ENCODE data around the gene MCOLN3. TPM values are rescaled to one million over a fixed set of nuclear protein-coding genes. Genes with fewer than 3 reads are reported as not detected.
A peak's percentile ranks its signal among the peaks of the same experiment; 100 is the strongest.

The MCOLN3 gene, protein sequence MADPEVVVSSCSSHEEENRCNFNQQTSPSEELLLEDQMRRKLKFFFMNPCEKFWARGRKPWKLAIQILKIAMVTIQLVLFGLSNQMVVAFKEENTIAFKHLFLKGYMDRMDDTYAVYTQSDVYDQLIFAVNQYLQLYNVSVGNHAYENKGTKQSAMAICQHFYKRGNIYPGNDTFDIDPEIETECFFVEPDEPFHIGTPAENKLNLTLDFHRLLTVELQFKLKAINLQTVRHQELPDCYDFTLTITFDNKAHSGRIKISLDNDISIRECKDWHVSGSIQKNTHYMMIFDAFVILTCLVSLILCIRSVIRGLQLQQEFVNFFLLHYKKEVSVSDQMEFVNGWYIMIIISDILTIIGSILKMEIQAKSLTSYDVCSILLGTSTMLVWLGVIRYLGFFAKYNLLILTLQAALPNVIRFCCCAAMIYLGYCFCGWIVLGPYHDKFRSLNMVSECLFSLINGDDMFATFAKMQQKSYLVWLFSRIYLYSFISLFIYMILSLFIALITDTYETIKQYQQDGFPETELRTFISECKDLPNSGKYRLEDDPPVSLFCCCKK
- total RNA-seq (1 to 10 TPM; 3.2 to 8.1 (median 5.2) TPM), polyA plus RNA-seq (10 to 100 TPM in 1 of 2 donors, 1 to 10 TPM in 1; 9.5 to 11.2 TPM)

DNA sequence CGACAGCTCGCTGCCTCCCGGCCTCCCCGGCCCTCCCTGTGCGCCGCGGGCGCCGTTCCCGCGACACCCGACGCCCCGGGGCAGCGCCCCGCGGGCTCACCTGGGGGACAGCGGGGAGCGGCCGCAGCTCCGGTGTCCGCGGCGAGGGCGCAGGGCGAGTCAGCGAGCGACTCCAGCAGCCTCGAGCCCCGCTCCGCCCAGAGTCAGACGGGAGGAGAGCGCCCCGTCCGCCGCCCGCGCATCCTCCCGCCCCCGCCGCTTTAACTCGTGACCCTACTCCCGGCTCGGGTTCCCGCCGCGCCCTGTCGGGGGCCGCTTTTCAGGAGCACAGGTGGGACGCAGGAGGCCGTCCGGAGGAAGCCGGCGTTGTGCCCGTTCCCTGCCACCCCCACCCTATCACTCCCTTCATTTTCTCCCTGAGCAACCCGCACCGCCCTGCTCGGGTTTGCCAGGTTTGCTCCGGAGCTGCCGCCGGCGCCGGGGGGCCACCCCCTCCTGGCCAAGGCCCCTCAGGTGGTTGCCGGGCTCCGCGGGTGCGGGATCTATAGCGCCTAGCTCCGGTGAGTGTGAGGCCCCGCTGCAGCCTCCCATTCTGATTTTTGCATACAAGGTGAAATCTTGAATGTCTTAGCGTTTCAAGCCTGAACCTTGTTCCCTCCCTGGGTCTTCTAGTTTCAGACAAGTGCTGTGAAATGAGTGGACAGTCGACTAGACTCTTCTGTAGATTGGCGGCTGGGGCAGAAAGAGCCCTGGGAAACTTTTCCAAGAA lies at the start of gene MCOLN3:
TSS of gene MCOLN3 (minus strand) at position 205 of the 769 bp plus-strand sequence. CDS start 3,140 bp downstream, outside the sequence.
- Histone ChIP-seq H3K9me3 (no peaks in the 10 kb centered on the region), H3K36me3 (no peaks in the 10 kb centered on the region), H3K4me3 (peak within 1 kb of the TSS; percentile 54 to 71 (median 59)), H3K27me3 (no peaks in the 10 kb centered on the region), H3K4me1 (no peaks in the 10 kb centered on the region), H3K27ac (peak within 1 kb of the TSS; percentile 32 to 70 (median 57))
- FAIRE-seq = no peak
- TF ChIP-seq, protein P1, sequence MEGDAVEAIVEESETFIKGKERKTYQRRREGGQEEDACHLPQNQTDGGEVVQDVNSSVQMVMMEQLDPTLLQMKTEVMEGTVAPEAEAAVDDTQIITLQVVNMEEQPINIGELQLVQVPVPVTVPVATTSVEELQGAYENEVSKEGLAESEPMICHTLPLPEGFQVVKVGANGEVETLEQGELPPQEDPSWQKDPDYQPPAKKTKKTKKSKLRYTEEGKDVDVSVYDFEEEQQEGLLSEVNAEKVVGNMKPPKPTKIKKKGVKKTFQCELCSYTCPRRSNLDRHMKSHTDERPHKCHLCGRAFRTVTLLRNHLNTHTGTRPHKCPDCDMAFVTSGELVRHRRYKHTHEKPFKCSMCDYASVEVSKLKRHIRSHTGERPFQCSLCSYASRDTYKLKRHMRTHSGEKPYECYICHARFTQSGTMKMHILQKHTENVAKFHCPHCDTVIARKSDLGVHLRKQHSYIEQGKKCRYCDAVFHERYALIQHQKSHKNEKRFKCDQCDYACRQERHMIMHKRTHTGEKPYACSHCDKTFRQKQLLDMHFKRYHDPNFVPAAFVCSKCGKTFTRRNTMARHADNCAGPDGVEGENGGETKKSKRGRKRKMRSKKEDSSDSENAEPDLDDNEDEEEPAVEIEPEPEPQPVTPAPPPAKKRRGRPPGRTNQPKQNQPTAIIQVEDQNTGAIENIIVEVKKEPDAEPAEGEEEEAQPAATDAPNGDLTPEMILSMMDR (IDR thresholded peaks at IDR 0.05) = no peak
- intact Hi-C loops (cut with DNase I) = no loop called here
- peak; percentile 62 to 85 (median 71) for DNase-seq
- WGBS, 2 donors = 0 to 1% methylated on average over 34 to 73 of the region's 73 CpGs
- ATAC-seq = peak; percentile 73 to 82 (median 76)

DNA sequence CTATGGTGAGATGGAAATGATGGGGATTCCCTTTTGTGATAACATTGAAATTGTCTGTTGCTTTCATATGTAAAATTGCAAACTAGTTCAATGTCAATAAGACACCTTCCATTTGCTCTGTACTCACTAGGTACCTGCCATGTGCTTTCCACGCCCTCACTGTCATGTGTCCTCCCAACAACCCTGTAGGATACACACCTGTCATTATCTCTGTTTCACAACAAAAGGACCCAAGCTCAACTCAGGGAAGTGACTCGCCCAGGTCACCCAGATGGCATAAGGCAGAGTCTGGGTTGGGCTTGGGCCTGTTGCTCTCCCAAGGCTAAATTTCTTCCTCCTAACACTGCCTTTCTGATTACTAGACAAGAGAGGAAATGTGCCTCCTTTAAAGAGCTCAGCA lies 45.3 kb upstream of the MCOLN3 start:
- DNase-seq (no peak), FAIRE-seq (no peak), ATAC-seq (no peak)
- no peaks in the 10 kb centered on the region for H3K36me3 ChIP-seq
- no peaks in the 10 kb centered on the region for H3K4me1 ChIP-seq
- no peaks in the 10 kb centered on the region for H3K9me3 ChIP-seq
- TF ChIP-seq, protein P1 (IDR thresholded peaks at IDR 0.05) = no peak
- WGBS, 2 donors = 83 to 87% methylated on average over 2 of the region's 2 CpGs
- no peaks in the 10 kb centered on the region for H3K27me3 ChIP-seq
- H3K4me3 ChIP-seq = no peak overlapping the region
- no peak overlapping the region for H3K27ac ChIP-seq
- intact Hi-C loops (cut with DNase I) = no loop called here

DNA sequence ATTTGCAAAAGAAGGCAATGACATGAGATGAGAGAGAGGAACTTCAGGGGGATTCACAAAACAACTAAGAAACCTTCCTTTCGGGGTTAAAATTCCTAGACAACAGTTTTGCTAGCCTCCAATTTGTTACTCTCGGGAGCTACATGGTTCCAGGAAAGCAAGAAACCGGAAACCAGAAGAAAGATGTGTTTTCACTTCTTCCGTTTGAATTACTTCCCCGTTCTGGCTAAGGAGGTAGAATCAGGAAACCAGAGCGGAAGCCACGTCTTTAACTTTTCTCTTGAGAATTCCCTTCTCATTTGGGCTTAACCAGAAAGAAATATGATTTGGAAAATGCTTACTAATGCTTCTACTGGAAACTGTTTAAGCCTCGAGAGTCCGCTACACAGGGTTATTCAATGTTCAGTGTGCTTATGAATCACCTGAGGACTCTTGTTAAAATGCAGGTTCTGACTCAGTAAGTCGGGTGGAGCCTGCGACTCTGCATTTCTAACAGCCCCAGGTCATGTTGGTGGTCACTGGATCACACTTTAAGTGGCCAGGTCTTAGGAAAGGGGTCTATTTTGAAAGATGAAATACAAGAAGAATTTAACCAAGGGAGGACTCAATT lies 43.5 kb upstream of the MCOLN3 start:
- FAIRE-seq (no peak), ATAC-seq (no peak), DNase-seq (no peak)
- TF ChIP-seq, protein P1 (IDR thresholded peaks at IDR 0.05) = no peak
- 70 to 77% methylated on average over 11 of the region's 11 CpGs for WGBS, 2 donors
- no peak overlapping the region for H3K27ac ChIP-seq
- no peaks in the 10 kb centered on the region for H3K27me3 ChIP-seq
- H3K9me3 ChIP-seq = no peaks in the 10 kb centered on the region
- intact Hi-C loops (cut with DNase I) = no loop called here
- no peaks in the 10 kb centered on the region for H3K36me3 ChIP-seq
- no peaks in the 10 kb centered on the region for H3K4me1 ChIP-seq
- no peak overlapping the region for H3K4me3 ChIP-seq

DNA sequence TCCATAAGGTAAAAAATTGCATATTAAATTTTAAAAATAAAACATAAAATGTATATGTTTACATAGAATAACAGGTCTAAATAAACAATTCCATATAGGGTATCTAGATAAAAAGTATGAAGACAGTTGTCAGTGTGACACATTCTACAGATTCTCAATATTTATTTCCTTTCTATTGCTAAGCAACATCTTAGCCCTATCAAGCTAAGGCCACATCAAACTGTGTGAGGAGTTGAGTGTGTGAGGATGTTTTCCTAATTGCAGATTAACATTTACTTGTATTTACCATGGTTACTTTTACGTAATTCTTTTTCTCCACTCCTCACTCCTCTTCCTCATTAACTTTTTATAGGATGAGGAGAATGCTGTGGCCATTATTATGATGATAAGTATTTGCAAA lies 41.9 kb upstream of the MCOLN3 start:
- ATAC-seq (no peak), FAIRE-seq (no peak), DNase-seq (no peak)
- Histone ChIP-seq H3K4me1 (no peaks in the 10 kb centered on the region), H3K4me3 (no peak overlapping the region), H3K27me3 (no peaks in the 10 kb centered on the region), H3K36me3 (no peaks in the 10 kb centered on the region), H3K27ac (no peak overlapping the region), H3K9me3 (no peaks in the 10 kb centered on the region)
- TF ChIP-seq, protein P1 (IDR thresholded peaks at IDR 0.05) = no peak
- WGBS, 2 donors = 91 to 92% methylated on average over 1 of the region's 1 CpG
- intact Hi-C loops (cut with DNase I) = no loop called here

All from pancreas (tissue), 10 donors.